Neural cell (in vitro differentiated cells): Measurements from ENCODE around the gene SLC25A13.

Experiments used
- CTCF ChIP-seq: fragments of 450-650 bp; IDR thresholded peaks from 2 replicates; pipeline ENCODE4 v1.5.1; 2014; ENCODE audit warnings: antibody characterized with exemption, mild to moderate bottlenecking, moderate library complexity; ENCODE audit not compliant: poor library complexity, severe bottlenecking
- EP300 ChIP-seq: fragments of 450-650 bp; conservative IDR thresholded peaks from 2 replicates; pipeline ENCODE4 v1.6.1; 2014; ENCODE audit warnings: antibody characterized with exemption, mild to moderate bottlenecking, moderate library complexity; ENCODE audit not compliant: poor library complexity, severe bottlenecking
- EZH2 ChIP-seq: fragments of 200-600, 300-800 bp; shearing (Covaris generic), sonication (generic); IDR thresholded peaks from 2 replicates; pipeline ENCODE4 v1.6.1; 2014; ENCODE audit warnings: antibody characterized with exemption, low read length, borderline replicate concordance, mild to moderate bottlenecking; ENCODE audit not compliant: insufficient read depth, poor library complexity, severe bottlenecking
- RAD21 ChIP-seq: fragments of 450-650 bp; conservative IDR thresholded peaks from 2 replicates; pipeline ENCODE4 v1.6.1; 2014; ENCODE audit warnings: antibody characterized with exemption, mild to moderate bottlenecking, moderate library complexity
- SMC3 ChIP-seq: fragments of 450-650 bp; conservative IDR thresholded peaks from 2 replicates; pipeline ENCODE4 v1.6.1; 2014; ENCODE audit warnings: antibody characterized with exemption, mild to moderate bottlenecking, moderate library complexity; ENCODE audit not compliant: poor library complexity
- TAF1 ChIP-seq: IDR thresholded peaks from 2 replicates; pipeline ENCODE4 v1.6.1; 2012; ENCODE audit warnings: low read depth

GRCh38 chr7:96344236-96344635, 22.3 kb upstream of the SLC25A13 start:
- no peak for TF ChIP-seq CTCF
- TF ChIP-seq EP300, result no peak
- no peak for TF ChIP-seq TAF1
- no peak for TF ChIP-seq SMC3
- TF ChIP-seq RAD21, result no peak
- TF ChIP-seq EZH2, result no peak
